D721Med (cell line): ENCODE measurements around the gene FBN1.

Experiments used
- DNase-seq: peaks from one replicate; pipeline ENCODE4 v3.0.0; 2011; ENCODE audit warnings: low spot score; ENCODE audit not compliant: insufficient read length
- FAIRE-seq: peaks from 2 replicates; lab custom pipeline; 2011; peaks lifted over from hg19 to GRCh38; lab: Jason Lieb, UNC
- CTCF ChIP-seq: IDR thresholded peaks from 2 replicates; pipeline ENCODE4 v1.5.1; 2012; ENCODE audit warnings: mild to moderate bottlenecking, control low read depth; ENCODE audit not compliant: insufficient read depth; ENCODE audit errors: missing control alignments

Gene FBN1

GRCh38 chr15:48680841-48681240 is 35.3 kb upstream of the FBN1 start:
- FAIRE-seq (no peak), DNase-seq (no peak)
- TF ChIP-seq CTCF = no peak

- no peak for DNase-seq
- no peak for TF ChIP-seq CTCF
- no peak for FAIRE-seq
Observed at GRCh38 chr15:48679952-48680351, 34.4 kb upstream of the FBN1 start.

- DNase-seq (no peak), FAIRE-seq (no peak)
- TF ChIP-seq CTCF = no peak
Observed at GRCh38 chr15:48678851-48679250, 33.3 kb upstream of the FBN1 start.

GRCh38 chr15:48677821-48678220 is 32.3 kb upstream of the FBN1 start:
- DNase-seq = no peak
- no peak for TF ChIP-seq CTCF
- FAIRE-seq = no peak

- TF ChIP-seq CTCF = no peak
- DNase-seq (no peak), FAIRE-seq (no peak)
Observed at GRCh38 chr15:48675436-48675835, 29.9 kb upstream of the FBN1 start.

GRCh38 chr15:48674876-48675275 is 29.4 kb upstream of the FBN1 start:
- no peak for TF ChIP-seq CTCF
- FAIRE-seq (no peak), DNase-seq (no peak)

GRCh38 chr15:48672206-48672605 is 26.7 kb upstream of the FBN1 start:
- FAIRE-seq = no peak
- no peak for TF ChIP-seq CTCF
- no peak for DNase-seq
